Glomerular visceral epithelial cell (primary cell): Measurements from ENCODE around the gene GMDS.
A peak's percentile ranks its signal among the peaks of the same experiment; 100 is the strongest.

Experiments used
- DNase-seq: peaks from one replicate; pipeline ENCODE4 v3.0.0-alpha.2; 2016; ENCODE audit errors: extremely low spot score

The GMDS gene

GRCh38 chr6:2099870-2100269 is 145.5 kb downstream of the GMDS start:
- DNase-seq = no peak

DNA sequence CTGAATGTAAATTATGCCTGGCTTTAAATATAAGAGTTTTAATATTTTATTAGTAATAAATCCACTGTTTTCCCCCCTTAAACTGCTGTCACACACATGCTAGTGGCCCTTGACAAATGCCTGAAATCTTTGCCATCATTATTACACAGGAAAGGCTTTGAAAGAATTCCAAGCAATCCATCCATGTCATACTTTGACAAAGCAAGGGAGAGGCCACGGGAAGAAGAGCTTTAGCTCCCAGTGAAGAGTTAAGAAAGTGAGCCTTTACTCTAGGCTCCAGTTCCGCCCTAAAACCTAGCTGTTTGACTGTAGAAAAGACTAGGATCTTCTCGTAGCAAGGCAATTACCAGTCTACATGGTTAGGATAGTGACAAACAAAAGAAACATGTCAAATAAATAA is 147.9 kb downstream of the GMDS start:
- no peak for DNase-seq

DNA sequence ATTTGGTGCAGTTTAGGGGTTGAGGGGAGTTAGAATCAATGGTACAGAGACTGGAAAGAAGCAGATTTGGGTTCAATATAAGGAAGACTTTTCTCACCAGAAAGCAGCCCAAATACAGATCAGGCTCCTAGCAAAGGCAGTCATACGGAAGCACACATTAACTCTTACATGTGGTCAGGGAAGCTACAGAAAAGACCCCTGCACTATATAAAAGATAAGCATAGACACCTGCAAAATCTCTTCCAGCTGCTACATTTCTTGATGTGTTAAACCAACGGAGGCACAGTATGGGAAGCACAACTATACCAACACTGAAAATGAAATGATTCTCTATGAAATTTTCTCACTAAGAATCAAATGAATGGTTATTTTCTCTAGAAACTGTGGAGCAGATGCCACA is 150.8 kb downstream of the GMDS start:
- DNase-seq = no peak

GRCh38 chr6:2086326-2086965 is 159.0 kb downstream of the GMDS start:
- no peak for DNase-seq

DNA sequence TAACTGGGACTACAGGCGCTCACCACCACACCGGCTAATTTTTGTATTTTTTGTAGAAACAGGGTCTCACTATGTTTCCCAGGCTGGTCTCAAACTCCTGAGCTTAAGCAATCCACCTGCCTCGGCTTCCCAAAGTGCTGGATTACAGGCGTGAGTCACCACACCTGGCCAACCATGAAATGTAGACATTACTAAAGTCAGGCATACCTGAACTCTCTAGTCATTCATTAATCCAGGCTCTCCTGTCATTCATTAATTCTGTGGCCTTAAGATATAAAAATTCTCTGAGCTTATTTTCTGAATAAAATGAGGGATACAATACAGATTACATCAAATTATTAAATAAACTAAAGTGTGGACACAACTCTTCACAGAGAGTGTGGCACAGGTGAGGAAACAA is 159.7 kb downstream of the GMDS start:
- peak; percentile 4 for DNase-seq

GRCh38 chr6:2081155-2082138 is 164.0 kb downstream of the GMDS start:
- no peak for DNase-seq

GRCh38 chr6:2078888-2079287 is 166.5 kb downstream of the GMDS start:
- DNase-seq = no peak

GRCh38 chr6:2077826-2078225 is 167.6 kb downstream of the GMDS start:
- no peak for DNase-seq

DNA sequence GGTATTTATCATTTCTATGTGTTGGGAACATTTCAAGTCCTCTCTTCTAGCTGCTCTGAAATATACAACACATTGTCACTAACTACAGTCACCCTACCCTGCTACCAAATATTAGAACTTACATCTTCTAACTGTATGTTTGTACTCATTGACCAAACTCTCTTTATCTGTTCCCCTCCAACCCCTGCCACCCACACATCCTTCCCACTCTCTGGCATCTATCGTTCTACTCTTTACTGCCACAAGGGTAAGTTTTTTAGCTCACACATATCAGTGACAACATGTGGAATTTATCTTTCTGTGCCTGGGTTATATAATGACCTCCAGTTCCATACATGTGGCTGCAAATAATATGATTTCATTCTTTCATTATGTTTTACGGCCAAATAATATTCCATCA is 171.9 kb downstream of the GMDS start:
- DNase-seq = no peak

- no peak for DNase-seq
These were observed 173.0 kb downstream of the GMDS start for GRCh38 chr6:2072453-2072852.

DNA sequence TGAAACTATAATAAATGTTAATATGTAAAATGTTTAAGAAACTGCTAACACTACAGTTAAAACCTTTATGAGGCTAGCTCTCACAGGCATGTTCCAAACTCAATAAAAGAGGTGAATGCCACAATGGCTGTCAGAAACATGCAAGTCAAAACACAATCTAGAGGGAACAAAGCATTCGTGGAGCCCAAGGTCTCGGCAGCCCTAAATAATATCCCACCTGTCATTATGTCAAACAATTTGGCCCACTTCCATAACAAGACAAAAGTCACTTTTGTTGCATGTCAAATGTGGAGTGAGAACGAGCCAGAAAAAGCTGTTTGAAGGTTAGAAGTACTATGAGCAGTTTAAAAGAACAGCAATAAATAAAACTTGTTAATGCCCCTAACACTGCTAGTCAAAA is 181.9 kb downstream of the GMDS start:
- DNase-seq = no peak

- peak; percentile 82 for DNase-seq
These were observed 183.5 kb downstream of the GMDS start for GRCh38 chr6:2061880-2062279.

DNA sequence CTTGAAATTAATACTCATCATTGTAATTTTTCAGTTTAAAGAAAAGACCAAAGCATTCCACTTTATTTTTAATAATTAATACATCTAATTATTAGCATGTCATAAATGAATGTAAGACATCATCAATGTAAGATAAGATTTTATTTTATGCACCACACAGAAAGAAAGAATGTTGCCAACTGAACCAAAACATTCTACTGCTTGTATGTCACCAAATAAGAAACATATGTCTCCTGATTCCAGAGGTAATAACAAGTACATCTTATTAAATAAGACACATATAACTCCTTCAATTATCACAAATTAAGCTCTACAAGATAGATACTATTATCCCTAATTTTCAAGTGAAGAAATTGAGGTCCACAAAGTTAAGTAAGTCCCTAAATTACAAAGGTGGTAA is 189.5 kb downstream of the GMDS start:
- no peak for DNase-seq

- no peak for DNase-seq
These were observed 190.3 kb downstream of the GMDS start for GRCh38 chr6:2055143-2055542.

DNA sequence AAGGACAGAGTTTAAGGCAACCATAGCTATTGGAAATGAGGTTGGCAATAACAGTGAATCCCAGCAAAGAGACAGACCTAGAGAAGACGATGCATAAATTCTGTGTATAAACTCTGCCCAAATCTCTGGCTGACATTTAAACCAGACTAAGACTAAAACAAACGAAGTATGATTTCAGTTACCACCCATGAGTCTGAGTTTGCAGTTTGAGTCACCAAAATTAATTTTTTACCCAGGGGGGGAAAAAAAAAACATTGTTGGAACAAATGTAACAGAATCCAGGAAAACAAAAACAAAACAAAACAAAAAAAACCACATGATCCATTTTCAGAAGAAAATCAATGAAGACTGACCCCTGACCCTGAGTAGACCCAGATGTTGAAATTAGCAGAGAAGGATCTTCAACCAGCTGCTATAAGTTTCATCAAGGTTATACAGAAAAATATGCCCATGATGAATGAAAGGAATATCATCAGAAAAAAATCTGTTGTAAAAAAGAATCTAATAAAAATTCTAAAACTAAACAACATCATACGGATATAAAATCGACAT is 190.8 kb downstream of the GMDS start:
- no peak for DNase-seq

GRCh38 chr6:2053691-2054090 is 191.7 kb downstream of the GMDS start:
- no peak for DNase-seq

DNA sequence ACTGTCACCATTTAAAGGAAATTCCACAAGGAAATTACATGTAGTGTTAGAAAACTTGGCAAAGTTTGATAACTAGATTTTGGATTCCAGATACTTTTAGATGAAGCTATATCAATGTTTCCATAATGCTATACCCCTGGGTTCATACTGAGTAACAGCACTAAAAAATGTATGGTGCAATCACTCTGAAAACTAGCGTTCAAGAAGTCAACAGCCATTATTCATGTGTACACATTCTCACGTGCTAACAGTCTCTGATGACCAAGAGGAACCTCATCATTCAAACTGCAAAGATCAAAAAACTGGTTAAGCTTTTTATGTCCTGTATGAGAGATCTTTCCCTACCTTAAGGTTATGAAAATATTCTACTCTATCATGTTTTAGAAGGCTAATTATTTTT is 197.6 kb downstream of the GMDS start:
- no peak for DNase-seq

GRCh38 chr6:2044192-2044591 is 201.2 kb downstream of the GMDS start:
- DNase-seq = no peak

- no peak for DNase-seq
These were observed 202.3 kb downstream of the GMDS start for GRCh38 chr6:2042956-2043648.

GRCh38 chr6:2038092-2038491 is 207.3 kb downstream of the GMDS start:
- no peak for DNase-seq

DNA sequence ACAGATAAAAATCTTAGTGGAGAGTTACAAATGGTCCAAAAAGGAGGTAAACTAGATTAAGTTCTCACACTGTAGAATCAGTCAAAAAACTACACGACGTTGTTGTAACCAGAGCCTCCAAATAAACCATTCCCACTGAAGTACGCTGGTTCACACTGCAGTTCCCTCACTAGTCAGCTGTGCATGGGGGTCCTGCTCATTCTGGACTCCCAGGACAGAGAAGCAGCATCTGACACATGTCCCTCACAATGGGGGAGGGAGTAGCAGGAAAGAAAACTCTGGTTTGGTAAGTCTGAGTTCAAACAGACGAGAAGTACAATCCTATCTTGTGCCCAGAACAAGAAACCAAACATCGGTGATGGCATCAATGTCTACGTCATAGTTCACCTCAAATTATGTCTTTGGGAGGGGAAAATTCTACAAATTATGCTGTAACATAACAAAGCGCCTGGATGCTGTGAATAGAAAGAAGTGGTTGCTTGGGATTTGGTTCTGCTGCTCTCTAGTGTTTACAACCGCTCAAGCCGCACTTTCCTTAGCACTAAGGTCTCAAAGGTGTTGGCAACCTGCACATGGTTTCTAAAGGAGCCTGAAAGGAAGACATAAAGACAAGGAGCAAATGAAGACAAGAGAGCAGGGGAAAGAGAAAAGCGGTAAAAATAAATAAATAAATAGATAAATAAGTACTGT is 208.0 kb downstream of the GMDS start:
- DNase-seq = no peak

- no peak for DNase-seq
These were observed 208.7 kb downstream of the GMDS start for GRCh38 chr6:2036710-2037023.
